Pancreas (tissue), 10 donors: Measurements from ENCODE around the gene ZBTB43. TPM values are rescaled to one million over a fixed set of nuclear protein-coding genes. Genes with fewer than 3 reads are reported as not detected.

ENCODE experiments used
- ATAC-seq, 4 donors: fragments of 200-7000 bp; cut with Tn5 transposase; one replicate each; pipeline versions ENCODE4 v1.8.0 to v1.9.1; 2020; ENCODE audit warnings: mild to moderate bottlenecking in 4 of 4, moderate library complexity in 4 of 4
- DNase-seq, 6 donors: peaks; one replicate each; pipeline ENCODE4 v3.0.0-alpha.2; 2020
- FAIRE-seq: peaks from 2 replicates; lab custom pipeline; 2012; peaks lifted over from hg19 to GRCh38; lab: Jason Lieb, UNC
- H3K27ac ChIP-seq, 4 donors: fragments of 200-600 bp; sonication (generic); 1 replicate in 3 of 4; 2 replicates in 1 of 4; pipeline versions ENCODE4 v1.5.0 to v1.8.0; 2020
- H3K27me3 ChIP-seq, 4 donors: fragments of 200-600 bp; one replicate each; pipeline ENCODE4 v1.8.0; 2021
- H3K36me3 ChIP-seq, 3 donors: fragments of 200-600 bp; sonication (generic) in 1 of 3; one replicate each; pipeline versions ENCODE4 v1.5.0 to v1.8.0; 2020 to 2021
- H3K4me1 ChIP-seq, 3 donors: fragments of 200-600 bp; one replicate each; pipeline ENCODE4 v1.8.0; 2021
- H3K4me3 ChIP-seq, 4 donors: fragments of 200-600 bp; sonication (generic) in 2 of 4; one replicate each; pipeline versions ENCODE4 v1.5.0 to v1.8.0; 2020 to 2021
- H3K9me3 ChIP-seq, 4 donors: fragments of 200-600 bp; one replicate each; pipeline ENCODE4 v1.8.0; 2021
- CTCF ChIP-seq, 4 donors: fragments of 200-600 bp; sonication (generic) in 3 of 4; IDR thresholded peaks; one replicate each; pipeline versions ENCODE4 v1.5.0 to v1.8.0; 2021; ENCODE audit warnings: antibody characterized with exemption in 4 of 4
- WGBS, 2 donors: extraction: QIAGEN DNeasy Blood & Tissue Kit; methylation state at CpG; one replicate each; pipeline ENCODE4 v1.1.7; 2013; 5-methylcytosine and 5-hydroxymethylcytosine counted together
- intact Hi-C, 3 donors: fragments of 100-400 bp; cut with DNase I; formaldehyde crosslinking; loops; one replicate each; pipeline versions ENCODE4 v1.11.1 to v1.14.2; 2022
- polyA plus RNA-seq, 2 donors: library from polyadenylated mRNA; stranded (reverse); fragments of 200-250 nt; gene quantifications; one replicate each; pipeline ENCODE4 v1.2.3, GENCODE V29; 2013
- total RNA-seq, 6 donors: library from RNA; stranded (reverse); fragmentation: NEBNext Ultra II Directional in 4 of 6; extraction: Animal tissue kit (Norgen Biotek cat#: 25700) in 4 of 6; gene quantifications; one replicate each; pipeline versions ENCODE4 v1.2.1 to v1.2.4, GENCODE V29; 2021 to 2023
- donor health status: healthy with polysubstance abuse.
- donor health status: DM: no; HTN: no; CAD: no; lungs with moderate emphysema.
- donor health status: DM: no; HTN: no; CAD: no.
- donor health status: control.
- donor health status: control.
- donor health status: Bipolar disorder and iron deficiency.
- donor health status: DM: yes; HTN: yes; CAD: no.
- donor health status: DM: no; HTN: no; CAD: no.
- donor health status: DM: no; HTN: no; CAD: no.
- donor health status: DM: yes; HTN: yes; CAD: no.

ZBTB43 gene
- total and polyA plus RNA-seq, 8 donors, result 2.2 to 8.5 (median 5.7) TPM

GRCh38 chr9:126885131-126885641 is 80.3 kb downstream of the ZBTB43 start:
- no peak overlapping the region for H3K4me3 ChIP-seq
- H3K27ac ChIP-seq, result no peak overlapping the region
- intact Hi-C loops, result no loop called here
- 68 to 81% methylated on average over 6 of the region's 6 CpGs for WGBS, 2 donors
- ATAC-seq, result peak in 2 of 4 donors; percentile 28 to 52
- FAIRE-seq, result no peak
- TF ChIP-seq CTCF (IDR thresholded peaks at IDR 0.05), result no peak
- no peaks in the 10 kb centered on the region for H3K27me3 ChIP-seq
- no peaks in the 10 kb centered on the region for H3K9me3 ChIP-seq
- no peaks in the 10 kb centered on the region for H3K4me1 ChIP-seq
- DNase-seq, result no peak
- peaks cover 0 to 6% (median 0%) of the 10 kb centered on the region in 3 donors for H3K36me3 ChIP-seq

- 87 to 90% methylated on average over 23 of the region's 23 CpGs for WGBS, 2 donors
Observed at GRCh38 chr9:126886034-126886822, 81.4 kb downstream of the ZBTB43 start.

DNA sequence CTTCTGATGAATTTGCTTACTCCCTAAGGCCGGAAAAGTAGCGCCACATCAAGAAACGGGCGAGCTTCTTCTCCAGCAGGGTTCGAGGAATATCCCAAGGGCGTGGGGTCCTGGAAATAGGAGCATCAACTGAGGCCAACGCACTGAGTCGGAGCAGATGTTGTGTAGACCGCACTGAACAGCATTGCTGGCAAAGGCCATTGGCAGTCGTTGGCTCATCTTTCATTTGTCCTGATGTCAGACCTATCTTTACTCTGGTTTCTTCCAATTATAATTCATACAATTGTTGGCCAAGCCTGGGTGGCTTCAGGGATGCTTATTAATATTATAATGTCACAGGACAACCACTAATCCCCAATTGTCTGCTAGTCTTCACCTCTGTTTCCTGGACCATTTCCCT is 82.1 kb downstream of the ZBTB43 start:
- H3K27ac ChIP-seq, result no peak overlapping the region
- no peaks in the 10 kb centered on the region for H3K4me1 ChIP-seq
- DNase-seq, result no peak
- ATAC-seq, result no peak
- peaks cover 0 to 4% (median 0%) of the 10 kb centered on the region in 3 donors for H3K36me3 ChIP-seq
- TF ChIP-seq CTCF (IDR thresholded peaks at IDR 0.05), result no peak
- 93 to 96% methylated on average over 10 of the region's 10 CpGs for WGBS, 2 donors
- no peak for FAIRE-seq
- H3K4me3 ChIP-seq, result no peak overlapping the region
- H3K27me3 ChIP-seq, result no peaks in the 10 kb centered on the region
- intact Hi-C loops, result no loop called here
- no peaks in the 10 kb centered on the region for H3K9me3 ChIP-seq

More at GRCh38 chr9:126886034-126886822, 81.4 kb downstream of the ZBTB43 start:
- H3K9me3 ChIP-seq, result no peaks in the 10 kb centered on the region
- no peak for FAIRE-seq
- no peaks in the 10 kb centered on the region for H3K4me1 ChIP-seq
- H3K36me3 ChIP-seq, result peaks cover 0 to 4% (median 0%) of the 10 kb centered on the region in 3 donors
- no peaks in the 10 kb centered on the region for H3K27me3 ChIP-seq
- no peak overlapping the region for H3K27ac ChIP-seq
- DNase-seq, result no peak
- no peak for ATAC-seq
- no peak for TF ChIP-seq CTCF (IDR thresholded peaks at IDR 0.05)
- intact Hi-C loops, result no loop called here
- H3K4me3 ChIP-seq, result no peak overlapping the region

Other genes with a start within 250 kb of the ZBTB43 start
- 1 to 10 TPM in 1 of 6 donors, under 1 TPM in 5; 0.14 to 1.2 (median 0.62) TPM for gene LMX1B, start 191.1 kb upstream of the ZBTB43 start, total RNA-seq
- gene LMX1B, start 191.1 kb upstream of the ZBTB43 start, polyA plus RNA-seq, result under 1 TPM; 0.05 to 0.30 TPM
- gene ZBTB34, start 55.6 kb downstream of the ZBTB43 start, total RNA-seq, result 1 to 10 TPM; 2.4 to 6.3 (median 2.7) TPM
- 1 to 10 TPM; 1.3 to 1.8 TPM for gene ZBTB34, start 55.6 kb downstream of the ZBTB43 start, polyA plus RNA-seq
- gene RALGPS1, start 109.7 kb downstream of the ZBTB43 start, total RNA-seq, result 10 to 100 TPM in 1 of 6 donors, 1 to 10 TPM in 5; 5.8 to 12.7 (median 9.3) TPM
- 10 to 100 TPM in 1 of 2 donors, 1 to 10 TPM in 1; 7.0 to 12.1 TPM for gene RALGPS1, start 109.7 kb downstream of the ZBTB43 start, polyA plus RNA-seq